Pericardium fibroblast (primary cell): ENCODE measurements around the gene COX10. TPM values are rescaled to one million over a fixed set of nuclear protein-coding genes. Genes with fewer than 3 reads are reported as not detected.

Experiments used
- total RNA-seq: library from RNA; depleted of rRNA; stranded (reverse); fragments of >200 nt; gene quantifications from 2 replicates; pipeline ENCODE4 v1.2.3, GENCODE V29; 2015

The COX10 gene
- total RNA-seq = 13.4 and 26.8 TPM in 2 replicates

DNA sequence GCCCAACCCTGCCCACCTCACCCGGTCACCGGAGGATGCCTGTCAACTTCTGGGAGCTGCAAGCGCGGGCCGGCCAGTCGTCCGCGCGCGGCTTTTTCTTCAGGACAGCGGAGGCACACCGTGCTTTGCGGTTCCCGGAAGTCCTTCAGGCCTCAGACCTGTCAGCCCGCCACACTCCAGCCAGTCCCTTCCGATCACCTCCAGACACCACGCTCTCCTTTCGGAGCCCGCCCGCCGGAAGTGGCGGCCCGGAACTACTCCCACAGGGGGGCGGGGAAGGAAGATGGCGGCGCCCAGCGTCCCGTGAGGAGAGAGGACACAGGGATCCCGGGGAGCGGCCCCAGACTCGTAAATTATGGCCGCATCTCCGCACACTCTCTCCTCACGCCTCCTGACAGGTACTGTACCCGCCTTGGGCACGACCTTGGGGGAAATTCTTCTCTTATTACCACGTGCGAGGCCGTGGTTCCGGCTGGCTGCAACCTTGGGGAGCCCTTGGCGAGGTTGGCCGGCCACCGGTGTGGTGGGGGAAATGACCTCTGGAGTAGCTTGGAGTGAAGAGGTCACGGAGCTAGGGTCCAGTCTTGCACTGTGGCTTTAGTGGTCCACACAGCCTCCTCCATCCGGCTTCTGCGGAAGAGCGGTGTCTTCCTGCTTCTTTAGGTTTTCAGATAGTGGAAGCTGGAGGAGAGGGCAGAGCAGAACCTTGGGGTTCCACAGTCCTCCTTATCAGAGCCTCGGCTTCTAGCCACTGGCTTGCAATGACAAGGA is at the start of gene COX10:
TSS of gene COX10 (plus strand) at position 254 of the 771 bp plus-strand sequence. CDS start at position 356, 102 bp downstream.

DNA sequence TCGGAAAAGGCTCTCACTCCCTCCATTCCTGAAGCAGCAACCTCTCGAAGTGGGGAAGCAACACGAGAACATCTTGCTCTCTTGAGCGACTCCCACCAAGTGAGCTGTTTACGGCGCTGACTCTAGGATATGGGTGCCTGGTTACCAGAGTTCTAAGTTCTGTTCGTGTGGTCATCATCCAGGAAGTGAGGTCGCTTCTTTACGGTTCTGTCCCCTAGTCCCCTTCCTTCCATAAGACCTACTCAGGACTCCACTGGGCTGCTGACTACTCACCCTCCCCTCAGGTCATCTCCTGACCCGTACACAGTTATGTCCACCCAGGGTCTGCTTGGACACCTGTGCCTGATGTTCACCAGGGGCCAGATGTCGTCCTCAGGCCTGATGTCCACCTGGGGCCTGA is 167.5 kb downstream of the COX10 start, which contains the start of gene CDRT15:
TSS of gene CDRT15 (minus strand) at position 101 of the 400 bp plus-strand sequence. CDS start at position 72, 29 bp downstream.

Other genes starting within 250 kb of the COX10 start
- gene CDRT15, start 167.4 kb downstream of the COX10 start, total RNA-seq = not detected in 2 replicates
- 6.0 and 14.3 TPM in 2 replicates for gene HS3ST3B1, start 231.6 kb downstream of the COX10 start, total RNA-seq